K562 (cell line): Measurements from ENCODE around the gene PELI3. TPM values are rescaled to one million over a fixed set of nuclear protein-coding genes. Genes with fewer than 3 reads are reported as not detected.

Source experiments
- ARHGAP35 ChIP-seq: fragments of 450-650 bp; IDR thresholded peaks from 2 replicates; pipeline ENCODE4 v1.6.1; 2018; ENCODE audit not compliant: partially characterized antibody
- E2F1 ChIP-seq: sonication (generic); formaldehyde crosslinking; IDR thresholded peaks from 2 replicates; pipeline ENCODE4 v1.8.1; 2023; ENCODE audit warnings: mild to moderate bottlenecking, missing genetic modification reagents, moderate library complexity
- ID3 ChIP-seq, 2 experiments: fragments of 250-450 bp in 1 of 2; fragments of 450-650 bp in 1 of 2; sonication (Bioruptor Pico) in 1 of 2; IDR thresholded peaks; 2 replicates each; pipeline versions ENCODE4 v1.6.1 to v1.8.0; 2016 to 2021; ENCODE audit warnings: mild to moderate bottlenecking in 2 of 2, moderate library complexity in 2 of 2, missing compliant biosample characterization in 1 of 2, missing genetic modification characterization in 1 of 2
- KDM4B ChIP-seq, 2 experiments: fragments of 450-650 bp in 1 of 2; sonication (generic) in 1 of 2; IDR thresholded peaks; 2 replicates each; pipeline ENCODE4 v1.6.1; 2016 to 2017; ENCODE audit warnings: borderline replicate concordance in 2 of 2, antibody characterized with exemption in 1 of 2, low read depth in 1 of 2, mild to moderate bottlenecking in 1 of 2
- MTF1 ChIP-seq: fragments of 250-450 bp; sonication (Bioruptor Pico); IDR thresholded peaks from 2 replicates; pipeline ENCODE4 v1.9.0; 2021; ENCODE audit warnings: moderate library complexity, mild to moderate bottlenecking, inconsistent platforms, borderline replicate concordance
- MYC ChIP-seq, 2 experiments: fragments of 250-450 bp in 1 of 2; sonication (Bioruptor Pico) in 1 of 2; IDR thresholded peaks; 2 replicates each; pipeline versions ENCODE4 v1.5.1 to v1.6.1; 2012 to 2021; ENCODE audit warnings: low read depth in 2 of 2, borderline replicate concordance in 1 of 2, improper control_type of control experiment in 1 of 2, low read length in 1 of 2, mild to moderate bottlenecking in 1 of 2, moderate library complexity in 1 of 2
- MYNN ChIP-seq, 2 experiments: sonication (generic); formaldehyde crosslinking in 1 of 2; IDR thresholded peaks; 2 replicates each; pipeline versions ENCODE4 v1.5.0 to v1.6.1; 2016 to 2020; ENCODE audit warnings: antibody characterized with exemption in 1 of 2, missing genetic modification reagents in 1 of 2
- NR4A1 ChIP-seq, 2 experiments: fragments of 250-450 bp in 1 of 2; fragments of 450-650 bp in 1 of 2; sonication (Bioruptor Pico) in 1 of 2; IDR thresholded peaks; 2 replicates each; pipeline versions ENCODE4 v1.4.0 to v1.6.1; 2016 to 2020; ENCODE audit warnings: mild to moderate bottlenecking in 2 of 2, missing compliant biosample characterization in 1 of 2, missing genetic modification characterization in 1 of 2, moderate library complexity in 1 of 2
- PHTF2 ChIP-seq: fragments of 250-450 bp; sonication (Bioruptor Pico); IDR thresholded peaks from 2 replicates; pipeline ENCODE4 v1.5.0; 2021; ENCODE audit warnings: mild to moderate bottlenecking
- RAD51 ChIP-seq: fragments of 450-650 bp; IDR thresholded peaks from 2 replicates; pipeline ENCODE4 v1.7.1; 2016; ENCODE audit warnings: low read depth, mild to moderate bottlenecking, borderline replicate concordance
- RBM39 ChIP-seq: fragments of 200-400 bp; formaldehyde crosslinking; optimal IDR thresholded peaks from 2 replicates; pipeline ENCODE3; 2018; ENCODE audit warnings: low read depth, low read length
- THRA ChIP-seq: fragments of 450-650 bp; IDR thresholded peaks from 2 replicates; pipeline ENCODE4 v1.6.1; 2017; ENCODE audit warnings: mild to moderate bottlenecking, moderate library complexity
- ZNF277 ChIP-seq: fragments of 250-450 bp; sonication (Bioruptor Pico); IDR thresholded peaks from 2 replicates; pipeline ENCODE4 v1.8.0; 2022; ENCODE audit warnings: inconsistent platforms, mild to moderate bottlenecking, moderate library complexity, borderline replicate concordance
- polyA plus RNA-seq, 8 experiments: library from polyadenylated mRNA; depleted of rRNA in 4 of 8; stranded (reverse) in 5 of 8; unstranded in 3 of 8; fragments of >200 nt; fragmentation: Nextera tagmentation in 2 of 8; fragmentation: Illumina TruSeq in 1 of 8; extraction: Ambion mirVana in 2 of 8; extraction: Trizol in 1 of 8; gene quantifications; 2 replicates each; pipeline versions ENCODE4 v1.2.1 to v1.2.3, GENCODE V29; 2011 to 2014; ENCODE audit warnings: inconsistent platforms in 1 of 8, missing spikeins in 1 of 8
- total RNA-seq, 7 experiments: library from RNA; depleted of rRNA in 6 of 7; stranded (reverse); fragments of >200 nt in 6 of 7; fragmentation: Illumina TruSeq in 2 of 7; extraction: Trizol in 2 of 7; gene quantifications; 2 replicates each; pipeline versions ENCODE4 v1.2.1 to v1.2.3, GENCODE V29; 2011 to 2021; ENCODE audit warnings: low replicate concordance in 1 of 7

The PELI3 gene
- total and polyA plus RNA-seq, 9 of the 15 experiments (the other 6 are each of a cell fraction or from before 2014, with no cell fraction given): 0.17 to 4.2 (median 1.9) TPM

- no peak for TF ChIP-seq NR4A1 (CRISPR knock-in tag; IDR thresholded peaks at IDR 0.05)
- TF ChIP-seq NR4A1 (tag; IDR thresholded peaks at IDR 0.05): no peak
- TF ChIP-seq E2F1 (CRISPR knock-in tag): peak; percentile 71; the same call in 1 of the 2 replicates
- TF ChIP-seq KDM4B (IDR thresholded peaks at IDR 0.05; ENCODE audit: borderline replicate concordance in 2 of 2, low read depth in 1 of 2): no peak; a peak in 1 of 4 replicates
- no peak for TF ChIP-seq RAD51
- peak; percentile 91 for TF ChIP-seq MYC (IDR thresholded peaks at IDR 0.05; ENCODE audit: low read depth, low read length)
- TF ChIP-seq MYC (CRISPR knock-in tag; IDR thresholded peaks at IDR 0.05; ENCODE audit: borderline replicate concordance, low read depth): no peak
- TF ChIP-seq ZNF277: no peak
- no peak for TF ChIP-seq ID3 (CRISPR knock-in tag; IDR thresholded peaks at IDR 0.05)
- no peak for TF ChIP-seq ID3 (tag; IDR thresholded peaks at IDR 0.05)
- TF ChIP-seq ARHGAP35: no peak
- TF ChIP-seq PHTF2 (CRISPR knock-in tag): no peak
- TF ChIP-seq THRA: no peak
- TF ChIP-seq RBM39: no peak
- no peak for TF ChIP-seq MYNN (IDR thresholded peaks at IDR 0.05)
- no peak for TF ChIP-seq MYNN (CRISPR knock-in tag; IDR thresholded peaks at IDR 0.05)
- TF ChIP-seq MTF1: no peak
Measured at GRCh38 chr11:66480117-66480938, 13.6 kb downstream of the PELI3 start, which contains the start of gene DPP3 (continued).
